Vein endothelial cell (primary cell): ENCODE data around the gene CCKAR. TPM values are rescaled to one million over a fixed set of nuclear protein-coding genes. Genes with fewer than 3 reads are reported as not detected.

Source experiments
- total RNA-seq: library from RNA; depleted of rRNA; stranded (reverse); fragments of >200 nt; gene quantifications from 2 replicates; pipeline ENCODE4 v1.2.3, GENCODE V29; 2012

The CCKAR gene, protein sequence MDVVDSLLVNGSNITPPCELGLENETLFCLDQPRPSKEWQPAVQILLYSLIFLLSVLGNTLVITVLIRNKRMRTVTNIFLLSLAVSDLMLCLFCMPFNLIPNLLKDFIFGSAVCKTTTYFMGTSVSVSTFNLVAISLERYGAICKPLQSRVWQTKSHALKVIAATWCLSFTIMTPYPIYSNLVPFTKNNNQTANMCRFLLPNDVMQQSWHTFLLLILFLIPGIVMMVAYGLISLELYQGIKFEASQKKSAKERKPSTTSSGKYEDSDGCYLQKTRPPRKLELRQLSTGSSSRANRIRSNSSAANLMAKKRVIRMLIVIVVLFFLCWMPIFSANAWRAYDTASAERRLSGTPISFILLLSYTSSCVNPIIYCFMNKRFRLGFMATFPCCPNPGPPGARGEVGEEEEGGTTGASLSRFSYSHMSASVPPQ
- total RNA-seq: not detected in 2 replicates

DNA sequence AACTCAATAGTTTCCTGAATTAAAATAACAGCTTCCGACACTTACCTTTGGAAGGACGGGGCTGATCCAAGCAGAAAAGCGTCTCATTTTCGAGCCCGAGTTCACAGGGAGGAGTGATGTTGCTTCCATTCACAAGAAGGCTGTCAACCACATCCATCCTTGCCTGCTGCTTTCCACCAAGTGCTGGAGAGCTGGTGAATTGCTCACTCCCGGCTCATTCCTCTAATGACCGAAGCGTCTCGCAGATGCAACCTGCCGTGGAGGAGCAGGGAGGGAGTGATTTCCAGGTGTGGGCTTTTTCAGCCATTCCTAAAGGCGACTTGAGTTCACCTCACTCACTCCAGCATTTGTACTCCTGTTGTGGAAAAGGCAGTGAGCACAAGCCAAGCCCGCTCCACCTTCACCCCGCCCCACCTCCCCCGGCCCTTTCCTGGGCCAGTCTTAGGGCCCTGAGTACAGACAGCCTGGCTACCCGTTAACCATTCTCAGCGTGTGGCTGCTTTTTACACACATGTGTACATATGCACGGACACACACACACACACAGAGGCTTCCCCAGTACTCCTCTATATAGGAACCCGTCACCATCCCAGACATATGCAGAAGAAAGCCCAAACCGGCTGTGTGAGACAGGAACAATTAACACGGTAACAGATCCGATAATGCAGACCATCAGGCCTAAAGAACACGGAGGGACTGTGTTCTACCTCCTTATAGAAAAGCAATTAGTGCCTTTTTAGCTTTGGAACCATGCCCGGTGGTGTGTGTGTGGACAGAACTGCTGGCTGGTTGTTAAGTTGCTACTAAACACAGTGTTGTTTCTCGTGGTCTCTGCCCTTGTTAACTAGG lies at the start of gene CCKAR:
Gene CCKAR, minus strand, starts transcription at position 374 of the 849 bp plus-strand sequence. Its CDS starts 217 bp downstream, at position 157.

Other genes starting within 250 kb of the CCKAR start
- 45.7 and 62.1 TPM in 2 replicates for gene RBPJ, start 169.5 kb downstream of the CCKAR start, total RNA-seq
- gene TBC1D19, start 93.6 kb upstream of the CCKAR start, total RNA-seq: 8.5 and 10.5 TPM in 2 replicates